ENCODE data around the gene SESN1. TPM values are rescaled to one million over a fixed set of nuclear protein-coding genes. Genes with fewer than 3 reads are reported as not detected.
"Not testable (repeated sequence)": the region's sequence is repeated elsewhere in the genome, so short reads cannot be mapped to it uniquely, and the experiment has no call there.

The SESN1 gene
- total and polyA plus RNA-seq, 2 donors (not counting 1 experiment from before 2014, with no cell fraction given): 16.2 to 28.6 TPM

- ATAC-seq (ENCODE audit: low read depth) (no peak), DNase-seq (no peak)
- ChIA-PET CTCF (no interaction called here), POLR2A (no interaction called here)
- Histone ChIP-seq H3K4me2 (replicated peaks; ENCODE audit: low read depth, low read length, poor library complexity, severe bottlenecking) (no peak overlapping the region), H2AFZ (ENCODE audit: insufficient read depth, low read depth, low read length, poor library complexity, severe bottlenecking) (no peak overlapping the region), H3K9ac (ENCODE audit: low read length) (no peak overlapping the region), H3K27me3 (replicated peaks in 1 of 4; ENCODE audit: control extremely low read depth in 1 of 4, control insufficient read depth in 3 of 4, insufficient read depth in 4 of 4, low read length in 3 of 4) (no peaks in the 10 kb centered on the region), H4K20me1 (ENCODE audit: control insufficient read depth, insufficient read depth, low read length, poor library complexity, severe bottlenecking) (no peaks in the 10 kb centered on the region), H3K36me3 (replicated peaks in 1 of 2; ENCODE audit: control extremely low read depth in 1 of 2, control insufficient read depth in 1 of 2, extremely low read depth in 1 of 2, insufficient read depth in 2 of 2, low read length in 1 of 2) (no peaks in the 10 kb centered on the region), H3K4me1 (ENCODE audit: control insufficient read depth in 2 of 2, insufficient read depth in 2 of 2, low read length in 2 of 2) (no peaks in the 10 kb centered on the region), H3K79me2 (ENCODE audit: control insufficient read depth, insufficient read depth, low read length) (no peaks in the 10 kb centered on the region), H3K4me3 (ENCODE audit: control extremely low read depth in 1 of 5, extremely low read depth in 1 of 5, insufficient read depth in 1 of 5, low read depth in 2 of 5, low read length in 4 of 5) (no peak overlapping the region), H3K27ac (ENCODE audit: low read length in 2 of 2) (no peak overlapping the region), H3K9me3 (ENCODE audit: control extremely low read depth in 1 of 3, control insufficient read depth in 2 of 3, insufficient read depth in 1 of 3, low read length in 2 of 3) (no peaks in the 10 kb centered on the region)
- intact Hi-C loops (cut with micrococcal nuclease): no loop called here
- WGBS (ENCODE audit: insufficient coverage): 97% methylated on average over 5 of the region's 6 CpGs
- H3K27me3 Mint-ChIP-seq: no peaks in the 10 kb centered on the region
- TF ChIP-seq EZH2 (IDR thresholded peaks at IDR 0.05; ENCODE audit: borderline replicate concordance, insufficient read depth, low read depth, low read length, poor library complexity, severe bottlenecking) (no peak), CTCF (IDR thresholded peaks at IDR 0.05) (no peak)
- no peaks in the 10 kb centered on the region for H3K9me3 Mint-ChIP-seq (ENCODE audit: insufficient read depth)
- no peaks in the 10 kb centered on the region for H3K4me1 Mint-ChIP-seq
- no peak overlapping the region for H3K4me3 Mint-ChIP-seq
- no peak overlapping the region for H3K27ac Mint-ChIP-seq
These were observed 44.5 kb upstream of the SESN1 start for GRCh38 chr6:109139109-109139508.

DNA sequence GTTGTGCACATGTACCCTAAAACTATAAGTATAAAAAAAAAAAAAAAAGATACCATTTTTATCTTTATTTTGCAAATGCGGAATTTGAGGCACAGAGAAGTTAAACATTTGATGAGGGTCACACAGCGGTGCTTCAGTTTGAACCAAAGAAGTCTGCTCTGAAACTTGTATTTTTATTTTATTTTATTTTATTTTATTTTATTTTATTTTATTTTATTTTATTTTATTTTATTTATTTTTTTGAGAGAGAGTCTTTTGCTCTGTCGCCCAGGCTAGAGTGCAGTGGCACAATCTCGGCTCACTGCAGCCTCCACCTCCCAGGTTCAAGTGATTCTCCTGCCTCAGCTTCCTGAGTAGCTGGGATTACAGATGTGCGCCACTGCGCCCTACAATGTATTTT is 41.9 kb upstream of the SESN1 start:
- H3K9me3 Mint-ChIP-seq (ENCODE audit: insufficient read depth); H3K27ac ChIP-seq (ENCODE audit: low read length in 2 of 2); H3K27ac Mint-ChIP-seq; ATAC-seq (ENCODE audit: low read depth); H3K27me3 ChIP-seq (replicated peaks in 1 of 4; ENCODE audit: control extremely low read depth in 1 of 4, control insufficient read depth in 3 of 4, insufficient read depth in 4 of 4, low read length in 3 of 4); intact Hi-C loops (cut with micrococcal nuclease); H3K9ac ChIP-seq (ENCODE audit: low read length); DNase-seq; H4K20me1 ChIP-seq (ENCODE audit: control insufficient read depth, insufficient read depth, low read length, poor library complexity, severe bottlenecking); H3K4me3 ChIP-seq (ENCODE audit: control extremely low read depth in 1 of 5, extremely low read depth in 1 of 5, insufficient read depth in 1 of 5, low read depth in 2 of 5, low read length in 4 of 5); H3K4me3 Mint-ChIP-seq; H2AFZ ChIP-seq (ENCODE audit: insufficient read depth, low read depth, low read length, poor library complexity, severe bottlenecking); H3K27me3 Mint-ChIP-seq; H3K9me3 ChIP-seq (ENCODE audit: control extremely low read depth in 1 of 3, control insufficient read depth in 2 of 3, insufficient read depth in 1 of 3, low read length in 2 of 3); H3K36me3 ChIP-seq (replicated peaks in 1 of 2; ENCODE audit: control extremely low read depth in 1 of 2, control insufficient read depth in 1 of 2, extremely low read depth in 1 of 2, insufficient read depth in 2 of 2, low read length in 1 of 2); H3K4me1 Mint-ChIP-seq; H3K4me1 ChIP-seq (ENCODE audit: control insufficient read depth in 2 of 2, insufficient read depth in 2 of 2, low read length in 2 of 2); H3K79me2 ChIP-seq (ENCODE audit: control insufficient read depth, insufficient read depth, low read length); POLR2A ChIA-PET; CTCF ChIA-PET; H3K4me2 ChIP-seq (replicated peaks; ENCODE audit: low read depth, low read length, poor library complexity, severe bottlenecking): not testable (repeated sequence)
- WGBS (ENCODE audit: insufficient coverage): 100% methylated on average over 2 of the region's 6 CpGs

GRCh38 chr6:109136039-109136438 is 41.4 kb upstream of the SESN1 start:
- H2AFZ ChIP-seq (ENCODE audit: insufficient read depth, low read depth, low read length, poor library complexity, severe bottlenecking); ATAC-seq (ENCODE audit: low read depth); H3K27me3 Mint-ChIP-seq; CTCF ChIA-PET; H3K79me2 ChIP-seq (ENCODE audit: control insufficient read depth, insufficient read depth, low read length); H3K36me3 ChIP-seq (replicated peaks in 1 of 2; ENCODE audit: control extremely low read depth in 1 of 2, control insufficient read depth in 1 of 2, extremely low read depth in 1 of 2, insufficient read depth in 2 of 2, low read length in 1 of 2); DNase-seq; H4K20me1 ChIP-seq (ENCODE audit: control insufficient read depth, insufficient read depth, low read length, poor library complexity, severe bottlenecking); H3K9me3 Mint-ChIP-seq (ENCODE audit: insufficient read depth); H3K4me1 ChIP-seq (ENCODE audit: control insufficient read depth in 2 of 2, insufficient read depth in 2 of 2, low read length in 2 of 2); H3K4me1 Mint-ChIP-seq; H3K27ac ChIP-seq (ENCODE audit: low read length in 2 of 2); H3K27me3 ChIP-seq (replicated peaks in 1 of 4; ENCODE audit: control extremely low read depth in 1 of 4, control insufficient read depth in 3 of 4, insufficient read depth in 4 of 4, low read length in 3 of 4); H3K4me3 ChIP-seq (ENCODE audit: control extremely low read depth in 1 of 5, extremely low read depth in 1 of 5, insufficient read depth in 1 of 5, low read depth in 2 of 5, low read length in 4 of 5); intact Hi-C loops (cut with micrococcal nuclease); H3K4me2 ChIP-seq (replicated peaks; ENCODE audit: low read depth, low read length, poor library complexity, severe bottlenecking); H3K9me3 ChIP-seq (ENCODE audit: control extremely low read depth in 1 of 3, control insufficient read depth in 2 of 3, insufficient read depth in 1 of 3, low read length in 2 of 3); H3K27ac Mint-ChIP-seq; POLR2A ChIA-PET; H3K4me3 Mint-ChIP-seq; H3K9ac ChIP-seq (ENCODE audit: low read length): not testable (repeated sequence)
- 100% methylated on average over 1 of the region's 6 CpGs for WGBS (ENCODE audit: insufficient coverage)
